B cell (primary cell): ENCODE measurements around the gene NBEAL2. TPM values are rescaled to one million over a fixed set of nuclear protein-coding genes. Genes with fewer than 3 reads are reported as not detected.

ENCODE experiments used
- ATAC-seq: fragments of 200-7000 bp; cut with Tn5 transposase; one replicate; pipeline ENCODE4 v1.10.0; 2021; ENCODE audit warnings: low read depth, mild to moderate bottlenecking, moderate number of reproducible peaks, moderate library complexity
- CTCF ChIA-PET: fragments of 350-600 bp; sonication (Branson Sonifier 250); formaldehyde crosslinking; loops from one replicate; lab custom pipeline; 2021; ENCODE audit warnings: antibody characterized with exemption, inconsistent platforms; lab: Charles Lee
- POLR2A ChIA-PET: fragments of 350-600 bp; sonication (Branson Sonifier 250); formaldehyde crosslinking; loops from one replicate; lab custom pipeline; 2021; ENCODE audit warnings: antibody characterized with exemption; lab: Charles Lee
- DNase-seq: peaks from one replicate; pipeline ENCODE4 v3.0.0; 2013
- H2AFZ ChIP-seq: 2 replicates; pipeline ENCODE4 v1.6.1; 2012; ENCODE audit warnings: mild to moderate bottlenecking, low read depth, low read length; ENCODE audit not compliant: insufficient read depth, poor library complexity, severe bottlenecking
- H3K27ac ChIP-seq, 2 donors: 1 replicate in 1 of 2; 2 replicates in 1 of 2; pipeline ENCODE4 v1.5.1; 2012 to 2013; ENCODE audit warnings: low read length in 2 of 2, mild to moderate bottlenecking in 2 of 2, moderate library complexity in 1 of 2
- H3K27me3 ChIP-seq, 4 experiments: fragments of 200-600 bp in 1 of 4; sonication (generic) in 1 of 4; replicated peaks in 1 of 4; 1 replicate in 2 of 4; 2 replicates in 2 of 4; pipeline versions ENCODE4 v1.6.1 to v1.7.0; 2013 to 2016; ENCODE audit warnings: low read length in 3 of 4, mild to moderate bottlenecking in 2 of 4, mixed read lengths in 1 of 4, moderate library complexity in 1 of 4; ENCODE audit not compliant: insufficient read depth in 4 of 4, control insufficient read depth in 3 of 4; ENCODE audit errors: control extremely low read depth in 1 of 4
- H3K36me3 ChIP-seq, 2 experiments: replicated peaks in 1 of 2; 1 replicate in 1 of 2; 2 replicates in 1 of 2; pipeline versions ENCODE4 v1.6.1 to v1.7.1; 2013; ENCODE audit warnings: low read length in 1 of 2; ENCODE audit not compliant: insufficient read depth in 2 of 2, control insufficient read depth in 1 of 2; ENCODE audit errors: control extremely low read depth in 1 of 2, extremely low read depth in 1 of 2
- H3K4me1 ChIP-seq, 2 donors: fragments of 200-600 bp in 1 of 2; sonication (generic) in 1 of 2; 1 replicate in 1 of 2; 2 replicates in 1 of 2; pipeline versions ENCODE4 v1.5.1 to v1.6.1; 2013 to 2017; ENCODE audit warnings: low read length in 2 of 2; ENCODE audit not compliant: control insufficient read depth in 2 of 2, insufficient read depth in 2 of 2
- H3K4me2 ChIP-seq: replicated peaks from 2 replicates; pipeline ENCODE3; 2012; ENCODE audit warnings: mild to moderate bottlenecking, low read depth, low read length; ENCODE audit not compliant: poor library complexity, severe bottlenecking
- H3K4me3 ChIP-seq, 5 experiments: fragments of 200-600 bp in 1 of 5; sonication (generic) in 1 of 5; 1 replicate in 3 of 5; 2 replicates in 2 of 5; pipeline versions ENCODE4 v1.5.1 to v1.7.0; 2011 to 2016; ENCODE audit warnings: low read length in 4 of 5, mild to moderate bottlenecking in 4 of 5, low read depth in 2 of 5, control low read depth in 1 of 5, moderate library complexity in 1 of 5; ENCODE audit not compliant: insufficient read depth in 1 of 5; ENCODE audit errors: control extremely low read depth in 1 of 5, extremely low read depth in 1 of 5
- H3K79me2 ChIP-seq: fragments of 200-600 bp; sonication (generic); one replicate; pipeline ENCODE4 v1.6.0; 2016; ENCODE audit warnings: low read length; ENCODE audit not compliant: control insufficient read depth, insufficient read depth
- H3K9ac ChIP-seq: fragments of 200-600 bp; sonication (generic); 2 replicates; pipeline ENCODE4 v1.6.1; 2017; ENCODE audit warnings: mild to moderate bottlenecking, low read length, moderate library complexity
- H3K9me3 ChIP-seq, 3 donors: one replicate each; pipeline versions ENCODE4 v1.6.1 to v1.7.1; 2013; ENCODE audit warnings: low read length in 2 of 3; ENCODE audit not compliant: control insufficient read depth in 2 of 3, insufficient read depth in 1 of 3; ENCODE audit errors: control extremely low read depth in 1 of 3
- H4K20me1 ChIP-seq: 2 replicates; pipeline ENCODE4 v1.6.0; 2012; ENCODE audit warnings: mild to moderate bottlenecking, low read length; ENCODE audit not compliant: insufficient read depth, control insufficient read depth, poor library complexity, severe bottlenecking
- H3K27ac Mint-ChIP-seq: one replicate; pipeline ENCODE4 v1.8.0; 2021; ENCODE audit warnings: mixed read lengths
- H3K27me3 Mint-ChIP-seq: one replicate; pipeline ENCODE4 v1.8.0; 2021; ENCODE audit warnings: mixed read lengths
- H3K4me1 Mint-ChIP-seq: one replicate; pipeline ENCODE4 v1.8.0; 2021; ENCODE audit warnings: mixed read lengths
- H3K4me3 Mint-ChIP-seq: one replicate; pipeline ENCODE4 v1.8.0; 2021; ENCODE audit warnings: mixed read lengths
- H3K9me3 Mint-ChIP-seq: one replicate; pipeline ENCODE4 v1.8.0; 2022; ENCODE audit warnings: mixed read lengths; ENCODE audit not compliant: insufficient read depth
- EZH2 ChIP-seq: IDR thresholded peaks from 2 replicates; pipeline ENCODE4 v1.6.1; 2012; ENCODE audit warnings: borderline replicate concordance, low read depth, mild to moderate bottlenecking, moderate library complexity, low read length; ENCODE audit not compliant: insufficient read depth, poor library complexity, severe bottlenecking
- WGBS: methylation state at CpG from one replicate; pipeline ENCODE4 v1.1.5; 2013; ENCODE audit warnings: missing lambda C conversion rate; ENCODE audit not compliant: insufficient coverage; 5-methylcytosine and 5-hydroxymethylcytosine counted together
- intact Hi-C: fragments of 100-400 bp; cut with micrococcal nuclease; formaldehyde crosslinking; loops from one replicate; pipeline ENCODE4 v1.10.0; 2022
- polyA plus RNA-seq: library from polyadenylated mRNA; depleted of rRNA; stranded (reverse); fragments of >200 nt; gene quantifications from 2 replicates; pipeline ENCODE4 v1.2.3, GENCODE V29; 2012
- total RNA-seq, 2 donors: library from RNA; stranded (reverse); fragments of 120-200 nt in 1 of 2; gene quantifications; 1 replicate in 1 of 2; 2 replicates in 1 of 2; pipeline versions ENCODE4 v1.2.3 to v1.2.4, GENCODE V29; 2013 to 2022
- TF ChIP-seq, protein P1 (sequence below): fragments of 200-600 bp; IDR thresholded peaks from one replicate; pipeline ENCODE4 v1.8.0; 2022; ENCODE audit warnings: antibody characterized with exemption, mild to moderate bottlenecking

NBEAL2 gene
- total and polyA plus RNA-seq, 2 donors (not counting 1 experiment from before 2014, with no cell fraction given): 63.8 to 155 TPM

GRCh38 chr3:47015151-47015550, 35.7 kb downstream of the NBEAL2 start:
- Histone ChIP-seq H3K9ac (no peak overlapping the region), H3K4me3 (no peak overlapping the region), H3K4me2 (no peak overlapping the region), H3K79me2 (peaks cover 6% of the 10 kb centered on the region), H3K27me3 (no peaks in the 10 kb centered on the region), H4K20me1 (peaks cover 22% of the 10 kb centered on the region), H3K4me1 (peaks cover 23 to 28% of the 10 kb centered on the region in 2 donors), H3K36me3 (peaks cover 0 to 56% of the 10 kb centered on the region in 2 experiments), H2AFZ (no peak overlapping the region), H3K27ac (no peak overlapping the region), H3K9me3 (no peaks in the 10 kb centered on the region)
- peaks cover 40% of the 10 kb centered on the region for H3K4me1 Mint-ChIP-seq
- ChIA-PET POLR2A (no interaction called here), CTCF (no interaction called here)
- no peak overlapping the region for H3K27ac Mint-ChIP-seq
- H3K4me3 Mint-ChIP-seq: no peak overlapping the region
- H3K9me3 Mint-ChIP-seq: no peaks in the 10 kb centered on the region
- ATAC-seq: no peak
- H3K27me3 Mint-ChIP-seq: no peaks in the 10 kb centered on the region
- DNase-seq: no peak
- TF ChIP-seq EZH2: no peak
- TF ChIP-seq, protein P1, sequence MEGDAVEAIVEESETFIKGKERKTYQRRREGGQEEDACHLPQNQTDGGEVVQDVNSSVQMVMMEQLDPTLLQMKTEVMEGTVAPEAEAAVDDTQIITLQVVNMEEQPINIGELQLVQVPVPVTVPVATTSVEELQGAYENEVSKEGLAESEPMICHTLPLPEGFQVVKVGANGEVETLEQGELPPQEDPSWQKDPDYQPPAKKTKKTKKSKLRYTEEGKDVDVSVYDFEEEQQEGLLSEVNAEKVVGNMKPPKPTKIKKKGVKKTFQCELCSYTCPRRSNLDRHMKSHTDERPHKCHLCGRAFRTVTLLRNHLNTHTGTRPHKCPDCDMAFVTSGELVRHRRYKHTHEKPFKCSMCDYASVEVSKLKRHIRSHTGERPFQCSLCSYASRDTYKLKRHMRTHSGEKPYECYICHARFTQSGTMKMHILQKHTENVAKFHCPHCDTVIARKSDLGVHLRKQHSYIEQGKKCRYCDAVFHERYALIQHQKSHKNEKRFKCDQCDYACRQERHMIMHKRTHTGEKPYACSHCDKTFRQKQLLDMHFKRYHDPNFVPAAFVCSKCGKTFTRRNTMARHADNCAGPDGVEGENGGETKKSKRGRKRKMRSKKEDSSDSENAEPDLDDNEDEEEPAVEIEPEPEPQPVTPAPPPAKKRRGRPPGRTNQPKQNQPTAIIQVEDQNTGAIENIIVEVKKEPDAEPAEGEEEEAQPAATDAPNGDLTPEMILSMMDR: no peak
- intact Hi-C loops: no loop called here

- Histone ChIP-seq H3K27ac (peak overlapping the region in 1 of 2 donors; percentile 79), H2AFZ (no peak overlapping the region), H3K36me3 (peaks cover 0 to 61% of the 10 kb centered on the region in 2 experiments), H3K27me3 (no peaks in the 10 kb centered on the region), H3K4me2 (peak overlapping the region; percentile 35), H3K4me1 (peaks cover 23 to 27% of the 10 kb centered on the region in 2 donors), H3K9me3 (no peaks in the 10 kb centered on the region), H4K20me1 (peaks cover 32% of the 10 kb centered on the region), H3K79me2 (peaks cover 11% of the 10 kb centered on the region), H3K4me3 (no peak overlapping the region), H3K9ac (no peak overlapping the region)
- ChIA-PET POLR2A (interaction anchor here (0.6 kb wide), 1 partner anchor 39 kb away, joined by 4 read pairs; no protein-coding TSS in a partner anchor), CTCF (interaction anchor here (0.9 to 2.4 kb wide), 3 partner anchors 63 to 308 kb away, joined by 3 to 5 read pairs (median 4); no protein-coding TSS in a partner anchor)
- peaks cover 40% of the 10 kb centered on the region for H3K4me1 Mint-ChIP-seq
- no peak overlapping the region for H3K4me3 Mint-ChIP-seq
- no CpG with 5 or more reads among the region's 4 CpGs for WGBS
- DNase-seq: no peak
- H3K27me3 Mint-ChIP-seq: no peaks in the 10 kb centered on the region
- intact Hi-C loops: no loop called here
- ATAC-seq: no peak
- peak overlapping the region; percentile 86 for H3K27ac Mint-ChIP-seq
- no peaks in the 10 kb centered on the region for H3K9me3 Mint-ChIP-seq
- TF ChIP-seq, protein P1: no peak
- no peak for TF ChIP-seq EZH2
Observed at GRCh38 chr3:47016086-47016933, 36.8 kb downstream of the NBEAL2 start.
